Stimulated activated naive CD4-positive, alpha-beta T cell (primary cell): ENCODE results near the gene RASL10A.

Experiments
- DNase-seq, 6 experiments: peaks; one replicate each; lab custom pipeline; 2025; lab: John Stamatoyannopoulos, UW

RASL10A gene

GRCh38 chr22:29338398-29338797 lies 22.9 kb upstream of the RASL10A start:
- DNase-seq: no peak

- DNase-seq: no peak
These were observed 22.3 kb upstream of the RASL10A start for GRCh38 chr22:29337631-29338284.

GRCh38 chr22:29336751-29337490 lies 21.4 kb upstream of the RASL10A start:
- DNase-seq: no peak

- no peak for DNase-seq
These were observed 20.2 kb upstream of the RASL10A start for GRCh38 chr22:29335656-29336055.

- DNase-seq: no peak
These were observed 19.3 kb upstream of the RASL10A start for GRCh38 chr22:29334696-29335344.

- no peak for DNase-seq
These were observed 18.7 kb upstream of the RASL10A start for GRCh38 chr22:29334148-29334547.

GRCh38 chr22:29332886-29333496 lies 17.5 kb upstream of the RASL10A start:
- no peak for DNase-seq

GRCh38 chr22:29331658-29332300 lies 16.3 kb upstream of the RASL10A start:
- no peak for DNase-seq

GRCh38 chr22:29331213-29331612 lies 15.7 kb upstream of the RASL10A start:
- no peak for DNase-seq

- DNase-seq: no peak
These were observed 15.3 kb upstream of the RASL10A start for GRCh38 chr22:29330753-29331152.

GRCh38 chr22:29330291-29330690 lies 14.8 kb upstream of the RASL10A start:
- no peak for DNase-seq

- DNase-seq: no peak
These were observed 14.1 kb upstream of the RASL10A start for GRCh38 chr22:29329581-29329980.

- DNase-seq: no peak
These were observed 13.3 kb upstream of the RASL10A start for GRCh38 chr22:29328566-29329500.

GRCh38 chr22:29328055-29328454 lies 12.6 kb upstream of the RASL10A start:
- DNase-seq: no peak

GRCh38 chr22:29327089-29327764 lies 11.7 kb upstream of the RASL10A start:
- no peak for DNase-seq

- DNase-seq: no peak
These were observed 11.0 kb upstream of the RASL10A start for GRCh38 chr22:29326481-29326880.

- DNase-seq: no peak
These were observed 10.4 kb upstream of the RASL10A start for GRCh38 chr22:29325785-29326315.

GRCh38 chr22:29325356-29325755 lies 9.9 kb upstream of the RASL10A start:
- DNase-seq: no peak

- DNase-seq: no peak
These were observed 8.1 kb upstream of the RASL10A start for GRCh38 chr22:29323641-29324040.

GRCh38 chr22:29320546-29320945 lies 5.0 kb upstream of the RASL10A start:
- no peak for DNase-seq
